Transverse colon (tissue), 3 donors: Measurements from ENCODE around the gene CTNNA1.

Source experiments
- CTCF ChIP-seq, 5 experiments: fragments of 200-600 bp in 3 of 5; fragments of 450-650 bp in 2 of 5; sonication (generic) in 3 of 5; IDR thresholded peaks; 1 replicate in 2 of 5; 2 replicates in 3 of 5; pipeline ENCODE4 v1.5.1; 2016 to 2017; ENCODE audit warnings: antibody characterized with exemption in 5 of 5, inconsistent platforms in 3 of 5, mild to moderate bottlenecking in 2 of 5, moderate library complexity in 1 of 5
- EP300 ChIP-seq: sonication (generic); formaldehyde crosslinking; IDR thresholded peaks from one replicate; pipeline ENCODE4 v1.6.1; 2017; ENCODE audit warnings: antibody characterized with exemption, low read depth
- POLR2A ChIP-seq: fragments of 450-650 bp; IDR thresholded peaks from one replicate; pipeline ENCODE4 v1.6.1; 2016; ENCODE audit warnings: antibody characterized with exemption, mild to moderate bottlenecking, moderate library complexity

- no peak for TF ChIP-seq EP300
- no peak for TF ChIP-seq CTCF (IDR thresholded peaks at IDR 0.05)
- TF ChIP-seq POLR2A: no peak
These were observed 96.7 kb downstream of the CTNNA1 start for GRCh38 chr5:138849882-138850281.
